ENCODE data around the gene NEURL3. TPM values are rescaled to one million over a fixed set of nuclear protein-coding genes. Genes with fewer than 3 reads are reported as not detected.

The NEURL3 gene
- total RNA-seq, 5 donors from 2014 or later (not counting 1 experiment from before 2014, with no cell fraction given), result 0.23 TPM; not detected in 4

DNA sequence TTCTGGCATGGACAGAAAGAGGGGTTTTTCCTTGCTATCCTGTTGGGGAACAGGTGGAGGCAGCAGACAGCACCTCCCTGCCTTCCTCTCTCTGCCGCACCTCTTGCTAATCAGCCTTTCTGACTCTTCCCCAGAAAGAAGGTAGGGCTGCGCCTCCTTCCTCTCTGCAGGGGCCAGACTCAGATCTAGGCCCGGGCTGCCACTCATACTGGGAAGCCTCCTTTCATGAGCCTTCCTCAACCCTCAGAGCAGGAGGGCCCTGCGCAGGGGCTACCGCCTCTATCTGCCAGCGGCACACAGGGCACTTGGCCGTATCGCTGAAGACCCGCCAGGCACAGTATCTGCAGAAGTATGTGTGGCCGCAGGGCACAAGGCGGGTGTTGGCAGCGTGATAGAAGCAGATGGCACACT is 7.1 kb downstream of the NEURL3 start:
- Mint-ChIP-seq H3K36me3 (peaks cover 15% of the 10 kb centered on the region), H3K27ac (no peak overlapping the region), H3K4me3 (no peak overlapping the region), H3K4me1 (peaks cover 14 to 15% (median 15%) of the 10 kb centered on the region in 3 donors), H3K9me3 (peaks cover 7 to 18% (median 11%) of the 10 kb centered on the region in 3 donors), H3K27me3 (peaks cover 0 to 3% of the 10 kb centered on the region in 2 donors)
- H3K4me3 ChIP-seq (ENCODE audit: control insufficient read depth in 1 of 2, extremely low read depth in 1 of 2, low read length in 1 of 2), result no peak overlapping the region
- no peak for ATAC-seq (replicated peaks in 1 of 4)
- H3K27ac ChIP-seq (ENCODE audit: low read length), result no peak overlapping the region
- H3K4me1 ChIP-seq (ENCODE audit: control insufficient read depth in 1 of 2, extremely low read depth in 1 of 2, insufficient read depth in 2 of 2, low read length in 2 of 2), result peaks cover 3 to 14% of the 10 kb centered on the region in 2 experiments
- no peaks in the 10 kb centered on the region for H3K9me3 ChIP-seq
- CTCF ChIA-PET, result interaction anchor here in 1 of 2 donors (0.5 kb wide), 1 partner anchor 374 kb away, joined by 4 read pairs; no protein-coding TSS in a partner anchor
- POLR2A ChIA-PET, result no interaction called here
- H3K27me3 ChIP-seq (replicated peaks in 1 of 2; ENCODE audit: control insufficient read depth in 2 of 2, extremely low read depth in 1 of 2, insufficient read depth in 2 of 2, low read length in 1 of 2), result peaks cover 0 to 22% of the 10 kb centered on the region in 2 experiments
- DNase-seq, result no peak
- no peaks in the 10 kb centered on the region for H3K36me3 ChIP-seq (ENCODE audit: control insufficient read depth in 2 of 2, extremely low read depth in 1 of 2, insufficient read depth in 1 of 2, low read length in 1 of 2)
- 88% methylated on average over 9 of the region's 12 CpGs for WGBS (ENCODE audit: insufficient coverage)

DNA sequence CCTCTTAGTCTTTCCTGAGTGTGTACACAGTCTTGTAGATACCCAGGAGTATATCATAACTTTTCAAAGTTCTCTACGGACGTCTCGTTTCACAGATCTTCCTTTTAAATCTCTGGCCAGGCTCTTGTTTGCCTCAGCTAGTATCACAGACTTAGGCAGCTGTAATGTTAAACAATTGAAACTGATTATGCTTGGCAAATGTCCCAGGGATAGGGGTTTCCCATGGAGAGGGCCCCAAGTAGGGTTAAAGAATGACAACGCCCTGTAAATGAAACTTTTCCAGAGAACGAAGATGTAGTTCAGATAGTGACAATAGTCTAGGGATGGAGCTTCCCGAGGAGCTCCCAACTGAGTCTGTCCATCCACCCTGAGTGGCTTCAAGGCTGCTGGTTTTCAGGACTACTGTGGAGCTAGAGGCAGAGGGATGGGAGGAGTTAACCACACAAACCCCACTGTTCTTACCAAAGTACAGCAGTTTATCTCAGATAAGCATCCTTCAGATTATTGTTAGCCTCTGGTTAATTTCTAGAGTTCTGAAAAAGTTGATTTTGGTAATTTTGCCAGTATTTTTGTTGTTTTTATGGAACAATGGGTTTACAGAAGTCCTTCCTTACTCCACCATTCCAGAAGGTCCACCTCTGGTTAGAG is 9.1 kb downstream of the NEURL3 start:
- ATAC-seq (replicated peaks in 1 of 4), result no peak

DNA sequence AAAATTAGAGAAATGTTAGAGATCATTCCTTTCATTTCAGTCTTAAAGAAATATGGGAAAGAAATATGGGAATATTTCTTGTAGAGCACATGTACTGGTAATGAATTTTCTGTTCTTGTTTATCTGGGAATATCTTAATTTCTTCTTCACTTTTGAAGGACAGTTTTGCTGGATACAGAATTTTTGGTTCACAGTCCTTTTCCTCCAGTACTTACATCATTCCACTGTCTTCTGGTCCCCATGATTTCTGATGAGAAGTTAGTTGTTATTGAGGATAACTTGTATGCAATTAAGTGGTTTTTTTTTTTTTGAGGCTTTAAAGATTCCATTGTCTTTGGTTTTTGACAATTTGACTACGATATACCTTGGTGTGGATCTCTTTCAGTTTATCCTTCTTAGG is 11.0 kb downstream of the NEURL3 start:
- no peaks in the 10 kb centered on the region for H3K4me1 Mint-ChIP-seq
- peaks cover 15% of the 10 kb centered on the region for H3K36me3 Mint-ChIP-seq
- Histone ChIP-seq H3K36me3 (ENCODE audit: control insufficient read depth in 2 of 2, extremely low read depth in 1 of 2, insufficient read depth in 1 of 2, low read length in 1 of 2) (no peaks in the 10 kb centered on the region), H3K4me1 (ENCODE audit: control insufficient read depth in 1 of 2, extremely low read depth in 1 of 2, insufficient read depth in 2 of 2, low read length in 2 of 2) (no peaks in the 10 kb centered on the region), H3K27me3 (replicated peaks in 1 of 2; ENCODE audit: control insufficient read depth in 2 of 2, extremely low read depth in 1 of 2, insufficient read depth in 2 of 2, low read length in 1 of 2) (no peaks in the 10 kb centered on the region), H3K9me3 (no peaks in the 10 kb centered on the region), H3K27ac (ENCODE audit: low read length) (no peak overlapping the region), H3K4me3 (ENCODE audit: control insufficient read depth in 1 of 2, extremely low read depth in 1 of 2, low read length in 1 of 2) (no peak overlapping the region)
- no peak overlapping the region for H3K27ac Mint-ChIP-seq
- no peak for DNase-seq
- H3K27me3 Mint-ChIP-seq, result no peaks in the 10 kb centered on the region
- POLR2A ChIA-PET, result no interaction called here
- no peak for ATAC-seq (replicated peaks in 1 of 4)
- CTCF ChIA-PET, result no interaction called here
- no peak overlapping the region for H3K4me3 Mint-ChIP-seq
- peaks cover 7 to 18% (median 11%) of the 10 kb centered on the region in 3 donors for H3K9me3 Mint-ChIP-seq
- WGBS (ENCODE audit: insufficient coverage), result no CpG with 5 or more reads among the region's 1 CpG

More for the DNA sequence above, 9.1 kb downstream of the NEURL3 start:
- Mint-ChIP-seq H3K9me3 (peaks cover 7 to 18% (median 11%) of the 10 kb centered on the region in 3 donors), H3K4me3 (no peak overlapping the region), H3K36me3 (peaks cover 15% of the 10 kb centered on the region), H3K4me1 (peaks cover 1 to 3% (median 3%) of the 10 kb centered on the region in 3 donors), H3K27ac (no peak overlapping the region), H3K27me3 (no peaks in the 10 kb centered on the region)
- DNase-seq, result no peak
- ChIA-PET CTCF (interaction anchor here in 1 of 2 donors (0.6 kb wide), 1 partner anchor 9 kb away, joined by 3 read pairs; no protein-coding TSS in a partner anchor), POLR2A (interaction anchor here in 1 of 2 donors (0.6 kb wide), 1 partner anchor 307 kb away, joined by 3 read pairs; no protein-coding TSS in a partner anchor)
- no peaks in the 10 kb centered on the region for H3K9me3 ChIP-seq
- H3K4me3 ChIP-seq (ENCODE audit: control insufficient read depth in 1 of 2, extremely low read depth in 1 of 2, low read length in 1 of 2), result no peak overlapping the region
- 94% methylated on average over 4 of the region's 6 CpGs for WGBS (ENCODE audit: insufficient coverage)
- peaks cover 0 to 7% of the 10 kb centered on the region in 2 experiments for H3K27me3 ChIP-seq (replicated peaks in 1 of 2; ENCODE audit: control insufficient read depth in 2 of 2, extremely low read depth in 1 of 2, insufficient read depth in 2 of 2, low read length in 1 of 2)
- no peaks in the 10 kb centered on the region for H3K36me3 ChIP-seq (ENCODE audit: control insufficient read depth in 2 of 2, extremely low read depth in 1 of 2, insufficient read depth in 1 of 2, low read length in 1 of 2)
- H3K27ac ChIP-seq (ENCODE audit: low read length), result no peak overlapping the region
- H3K4me1 ChIP-seq (ENCODE audit: control insufficient read depth in 1 of 2, extremely low read depth in 1 of 2, insufficient read depth in 2 of 2, low read length in 2 of 2), result no peaks in the 10 kb centered on the region

DNA sequence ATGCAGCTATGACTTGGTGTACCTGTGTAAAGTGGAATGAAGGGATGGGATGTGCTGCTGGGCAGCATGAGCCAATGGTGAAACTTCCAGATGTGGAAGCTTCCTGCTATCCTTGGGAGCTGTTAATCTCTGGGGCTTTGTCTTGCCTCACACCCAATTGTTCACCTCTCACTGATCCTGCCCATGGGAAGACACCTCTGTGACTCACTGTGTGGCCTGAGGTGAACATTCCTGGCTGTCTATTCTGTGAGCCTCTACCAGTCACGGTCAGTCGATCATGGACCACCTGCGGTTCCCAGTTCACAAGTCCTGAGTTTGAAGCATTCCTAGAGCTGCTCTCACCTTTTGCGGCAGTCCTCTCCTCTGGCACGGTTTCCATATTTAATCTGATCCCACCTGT is 12.1 kb downstream of the NEURL3 start:
- Histone ChIP-seq H3K36me3 (ENCODE audit: control insufficient read depth in 2 of 2, extremely low read depth in 1 of 2, insufficient read depth in 1 of 2, low read length in 1 of 2) (no peaks in the 10 kb centered on the region), H3K4me3 (ENCODE audit: control insufficient read depth in 1 of 2, extremely low read depth in 1 of 2, low read length in 1 of 2) (no peak overlapping the region), H3K4me1 (ENCODE audit: control insufficient read depth in 1 of 2, extremely low read depth in 1 of 2, insufficient read depth in 2 of 2, low read length in 2 of 2) (no peaks in the 10 kb centered on the region), H3K27me3 (replicated peaks in 1 of 2; ENCODE audit: control insufficient read depth in 2 of 2, extremely low read depth in 1 of 2, insufficient read depth in 2 of 2, low read length in 1 of 2) (no peaks in the 10 kb centered on the region), H3K9me3 (no peaks in the 10 kb centered on the region), H3K27ac (ENCODE audit: low read length) (no peak overlapping the region)
- Mint-ChIP-seq H3K4me1 (peaks cover 0 to 1% (median 0%) of the 10 kb centered on the region in 3 donors), H3K4me3 (no peak overlapping the region), H3K36me3 (peaks cover 15% of the 10 kb centered on the region), H3K9me3 (peaks cover 7 to 18% (median 11%) of the 10 kb centered on the region in 3 donors), H3K27me3 (no peaks in the 10 kb centered on the region), H3K27ac (no peak overlapping the region)
- ATAC-seq (replicated peaks in 1 of 4), result no peak
- 92% methylated on average over 3 of the region's 5 CpGs for WGBS (ENCODE audit: insufficient coverage)
- ChIA-PET POLR2A (no interaction called here), CTCF (no interaction called here)
- DNase-seq, result no peak

DNA sequence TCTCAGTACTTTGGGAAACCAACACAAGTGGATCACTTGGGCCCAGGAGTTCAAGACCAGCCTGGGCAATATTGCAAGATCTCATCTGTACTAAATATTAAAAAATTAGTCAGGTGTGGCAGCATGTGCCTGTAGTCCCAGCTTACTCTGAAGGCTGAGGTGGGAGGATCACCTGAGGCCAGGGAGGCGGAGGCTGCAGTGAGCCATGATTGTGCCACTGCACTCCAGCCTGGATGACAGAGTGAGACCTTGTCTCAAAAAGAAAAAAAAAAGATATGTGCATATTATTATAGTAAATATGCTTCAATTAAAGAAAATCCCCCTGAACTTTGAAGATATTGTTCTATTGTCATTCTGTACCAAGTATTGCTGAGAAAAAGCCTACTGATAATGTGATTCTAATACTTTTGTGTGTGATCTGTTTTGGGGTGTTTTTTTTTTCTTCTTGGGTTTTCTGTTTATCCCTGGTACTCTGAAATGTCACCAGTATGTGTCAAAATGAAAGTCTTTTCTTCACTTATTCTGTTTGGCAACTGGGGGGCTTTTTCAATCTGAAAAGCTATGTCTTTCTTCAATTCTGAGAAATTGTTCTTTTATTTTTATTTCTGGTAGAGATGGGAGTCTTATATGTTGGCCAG is 13.2 kb downstream of the NEURL3 start:
- Mint-ChIP-seq H3K27me3 (no peaks in the 10 kb centered on the region), H3K9me3 (peaks cover 7 to 18% (median 11%) of the 10 kb centered on the region in 3 donors), H3K4me3 (no peak overlapping the region), H3K36me3 (peaks cover 15% of the 10 kb centered on the region), H3K4me1 (peaks cover 4 to 6% (median 5%) of the 10 kb centered on the region in 3 donors), H3K27ac (no peak overlapping the region)
- DNase-seq (no peak), ATAC-seq (replicated peaks in 1 of 4) (no peak)
- H3K36me3 ChIP-seq (ENCODE audit: control insufficient read depth in 2 of 2, extremely low read depth in 1 of 2, insufficient read depth in 1 of 2, low read length in 1 of 2), result no peaks in the 10 kb centered on the region
- POLR2A ChIA-PET, result no interaction called here
- H3K4me3 ChIP-seq (ENCODE audit: control insufficient read depth in 1 of 2, extremely low read depth in 1 of 2, low read length in 1 of 2), result no peak overlapping the region
- CTCF ChIA-PET, result interaction anchor here in 1 of 2 donors (0.6 to 0.7 kb wide), 2 partner anchors 75 to 91 kb away, joined by 4 to 5 read pairs; no protein-coding TSS in a partner anchor
- no CpG with 5 or more reads among the region's 1 CpG for WGBS (ENCODE audit: insufficient coverage)
- H3K4me1 ChIP-seq (ENCODE audit: control insufficient read depth in 1 of 2, extremely low read depth in 1 of 2, insufficient read depth in 2 of 2, low read length in 2 of 2), result no peaks in the 10 kb centered on the region
- no peaks in the 10 kb centered on the region for H3K9me3 ChIP-seq
- no peak overlapping the region for H3K27ac ChIP-seq (ENCODE audit: low read length)
- H3K27me3 ChIP-seq (replicated peaks in 1 of 2; ENCODE audit: control insufficient read depth in 2 of 2, extremely low read depth in 1 of 2, insufficient read depth in 2 of 2, low read length in 1 of 2), result no peaks in the 10 kb centered on the region

DNA sequence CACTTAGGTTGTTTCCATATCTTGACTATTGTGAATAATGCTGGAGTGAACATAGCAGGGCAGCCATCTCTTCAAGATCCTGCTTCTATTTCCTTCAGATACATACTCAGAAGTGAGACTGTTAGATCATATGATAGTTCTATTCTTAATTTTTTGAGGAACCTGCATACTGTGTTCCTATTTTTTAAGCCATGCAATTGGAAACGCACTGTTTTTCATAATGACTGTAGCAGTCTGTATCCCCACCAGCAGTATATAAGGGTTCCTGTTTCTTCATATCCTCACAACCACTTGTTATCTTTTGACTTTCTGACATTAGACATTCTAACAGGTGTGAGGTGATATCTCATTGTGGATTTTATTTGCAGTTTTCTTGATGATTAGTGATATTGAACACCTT is 15.5 kb downstream of the NEURL3 start:
- H3K4me1 Mint-ChIP-seq, result peaks cover 27 to 28% (median 27%) of the 10 kb centered on the region in 3 donors
- H3K4me3 Mint-ChIP-seq, result no peak overlapping the region
- CTCF ChIA-PET, result no interaction called here

More for the DNA sequence above, 15.5 kb downstream of the NEURL3 start:
- Histone ChIP-seq H3K4me1 (ENCODE audit: control insufficient read depth in 1 of 2, extremely low read depth in 1 of 2, insufficient read depth in 2 of 2, low read length in 2 of 2) (peaks cover 8 to 16% of the 10 kb centered on the region in 2 experiments), H3K27ac (ENCODE audit: low read length) (no peak overlapping the region), H3K4me3 (ENCODE audit: control insufficient read depth in 1 of 2, extremely low read depth in 1 of 2, low read length in 1 of 2) (no peak overlapping the region), H3K9me3 (no peaks in the 10 kb centered on the region), H3K27me3 (replicated peaks in 1 of 2; ENCODE audit: control insufficient read depth in 2 of 2, extremely low read depth in 1 of 2, insufficient read depth in 2 of 2, low read length in 1 of 2) (no peaks in the 10 kb centered on the region), H3K36me3 (ENCODE audit: control insufficient read depth in 2 of 2, extremely low read depth in 1 of 2, insufficient read depth in 1 of 2, low read length in 1 of 2) (no peaks in the 10 kb centered on the region)
- WGBS (ENCODE audit: insufficient coverage), result no CpG with 5 or more reads among the region's 1 CpG
- H3K9me3 Mint-ChIP-seq, result peaks cover 0 to 6% (median 0%) of the 10 kb centered on the region in 3 donors
- POLR2A ChIA-PET, result no interaction called here
- H3K36me3 Mint-ChIP-seq, result peaks cover 5% of the 10 kb centered on the region
- DNase-seq (no peak), ATAC-seq (replicated peaks in 1 of 4) (no peak)
- H3K27me3 Mint-ChIP-seq, result no peaks in the 10 kb centered on the region
- H3K27ac Mint-ChIP-seq, result no peak overlapping the region

Data from T-cell (primary cell).